ENCODE data around the gene PMVK.

The PMVK gene

DNA sequence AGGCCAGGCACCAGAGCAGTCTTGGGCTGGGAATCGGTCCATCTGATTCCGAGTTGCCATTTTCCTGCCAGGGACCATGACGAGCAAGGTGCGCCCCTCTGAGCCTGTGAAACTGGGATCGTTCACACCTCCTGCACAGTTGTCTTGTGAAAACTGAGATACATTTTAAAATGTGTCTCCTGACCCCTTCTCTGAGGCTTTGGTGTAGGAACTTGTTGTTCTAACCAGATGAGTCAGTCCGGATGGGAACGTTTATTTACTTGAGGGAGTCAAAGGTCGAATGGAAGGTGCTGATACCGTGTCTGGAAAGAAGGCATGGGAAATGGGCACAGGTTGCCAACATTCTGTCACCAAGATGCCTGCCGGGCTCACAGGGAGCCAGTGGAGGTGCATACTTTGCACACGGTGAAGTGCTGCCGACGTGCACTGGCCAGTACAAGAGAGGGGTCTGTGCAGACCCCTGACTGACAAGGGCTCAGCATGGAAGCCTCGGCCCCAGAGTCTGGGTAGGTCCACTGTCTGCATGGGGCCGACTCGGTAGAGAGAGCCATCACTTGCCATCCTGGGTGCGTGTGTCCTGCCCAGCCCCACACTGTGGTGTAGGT, 59.0 kb downstream of the PMVK start:
- no peak for DNase-seq

DNA sequence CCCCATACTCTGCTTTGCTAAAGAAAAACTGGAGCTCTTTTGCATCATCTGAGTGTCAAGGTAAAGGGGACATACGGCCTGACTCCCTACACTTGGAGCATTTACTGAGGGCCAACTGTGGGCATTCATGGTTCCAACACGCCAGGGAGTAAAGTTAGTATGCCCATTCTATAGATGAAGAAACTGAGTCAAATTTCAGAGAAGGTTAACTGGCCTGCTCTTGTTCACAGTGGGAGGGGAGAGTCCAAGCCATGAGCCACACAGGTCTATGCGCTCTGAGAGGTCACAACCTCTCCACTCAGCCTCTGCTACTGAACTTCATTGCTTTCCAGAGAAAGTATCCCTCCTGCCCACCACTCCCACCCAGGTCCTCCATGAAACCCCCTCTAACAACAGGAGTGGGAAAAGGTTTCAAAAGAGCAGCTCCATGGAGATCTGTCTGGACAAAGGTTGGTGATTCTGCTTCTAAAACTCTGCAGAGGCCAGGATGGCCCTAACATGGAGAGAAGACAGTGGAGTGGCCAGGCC, 59.6 kb downstream of the PMVK start:
- DNase-seq = no peak
